Measurements from ENCODE around the gene LRRN4.
A peak's percentile ranks its signal among the peaks of the same experiment; 100 is the strongest.

LRRN4 gene

DNA sequence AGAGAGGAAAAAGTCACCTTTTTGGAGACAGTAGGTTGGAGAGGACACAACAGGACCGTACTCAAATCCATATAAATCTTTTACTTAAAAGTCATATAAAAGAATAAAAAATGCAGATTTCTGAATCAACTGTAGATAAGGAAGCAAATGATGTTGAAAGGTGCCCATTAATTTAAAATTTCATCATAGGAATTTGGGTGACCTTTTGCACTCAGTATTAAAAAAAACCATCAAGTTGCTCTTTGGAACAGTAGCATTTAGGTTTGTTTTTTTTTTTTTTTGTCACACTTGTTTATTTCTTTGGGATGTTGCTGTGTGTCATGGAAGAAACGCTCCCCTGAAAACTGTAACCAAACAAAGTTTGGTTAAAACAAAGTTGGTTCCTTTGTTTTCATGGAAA is 20.9 kb upstream of the LRRN4 start:
- DNase-seq (ENCODE audit: low read depth) = no peak
- TF ChIP-seq, protein P1, sequence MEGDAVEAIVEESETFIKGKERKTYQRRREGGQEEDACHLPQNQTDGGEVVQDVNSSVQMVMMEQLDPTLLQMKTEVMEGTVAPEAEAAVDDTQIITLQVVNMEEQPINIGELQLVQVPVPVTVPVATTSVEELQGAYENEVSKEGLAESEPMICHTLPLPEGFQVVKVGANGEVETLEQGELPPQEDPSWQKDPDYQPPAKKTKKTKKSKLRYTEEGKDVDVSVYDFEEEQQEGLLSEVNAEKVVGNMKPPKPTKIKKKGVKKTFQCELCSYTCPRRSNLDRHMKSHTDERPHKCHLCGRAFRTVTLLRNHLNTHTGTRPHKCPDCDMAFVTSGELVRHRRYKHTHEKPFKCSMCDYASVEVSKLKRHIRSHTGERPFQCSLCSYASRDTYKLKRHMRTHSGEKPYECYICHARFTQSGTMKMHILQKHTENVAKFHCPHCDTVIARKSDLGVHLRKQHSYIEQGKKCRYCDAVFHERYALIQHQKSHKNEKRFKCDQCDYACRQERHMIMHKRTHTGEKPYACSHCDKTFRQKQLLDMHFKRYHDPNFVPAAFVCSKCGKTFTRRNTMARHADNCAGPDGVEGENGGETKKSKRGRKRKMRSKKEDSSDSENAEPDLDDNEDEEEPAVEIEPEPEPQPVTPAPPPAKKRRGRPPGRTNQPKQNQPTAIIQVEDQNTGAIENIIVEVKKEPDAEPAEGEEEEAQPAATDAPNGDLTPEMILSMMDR (conservative IDR thresholded peaks at IDR 0.05; ENCODE audit: low read depth, low read length) = no peak
- no peak overlapping the region for H3K4me3 ChIP-seq (ENCODE audit: low read depth, low read length)

DNA sequence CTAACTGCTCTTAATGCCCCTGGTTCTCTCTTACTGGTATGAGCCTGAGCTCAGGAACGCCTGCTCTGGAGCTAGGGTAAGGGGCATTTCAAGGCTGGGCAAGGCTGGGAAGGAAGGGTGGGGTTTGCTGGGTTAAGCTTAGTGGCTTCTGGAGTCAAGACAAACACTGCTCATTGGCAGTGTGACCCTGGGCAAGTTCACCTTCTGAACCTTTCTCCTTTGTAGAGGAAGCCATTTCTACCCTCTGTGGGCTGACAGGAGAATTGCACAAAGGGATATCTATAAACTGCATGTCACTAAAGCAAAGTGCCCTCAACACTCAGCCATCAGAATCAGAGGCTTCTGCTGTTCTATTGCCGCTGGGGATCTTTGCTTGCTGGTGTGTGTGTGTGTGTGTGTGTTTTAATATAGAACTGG is 20.3 kb upstream of the LRRN4 start:
- TF ChIP-seq, protein P1 (conservative IDR thresholded peaks at IDR 0.05; ENCODE audit: low read depth, low read length) = peak; percentile 60
- DNase-seq (ENCODE audit: low read depth) = peak; percentile 30
- no peak overlapping the region for H3K4me3 ChIP-seq (ENCODE audit: low read depth, low read length)

DNA sequence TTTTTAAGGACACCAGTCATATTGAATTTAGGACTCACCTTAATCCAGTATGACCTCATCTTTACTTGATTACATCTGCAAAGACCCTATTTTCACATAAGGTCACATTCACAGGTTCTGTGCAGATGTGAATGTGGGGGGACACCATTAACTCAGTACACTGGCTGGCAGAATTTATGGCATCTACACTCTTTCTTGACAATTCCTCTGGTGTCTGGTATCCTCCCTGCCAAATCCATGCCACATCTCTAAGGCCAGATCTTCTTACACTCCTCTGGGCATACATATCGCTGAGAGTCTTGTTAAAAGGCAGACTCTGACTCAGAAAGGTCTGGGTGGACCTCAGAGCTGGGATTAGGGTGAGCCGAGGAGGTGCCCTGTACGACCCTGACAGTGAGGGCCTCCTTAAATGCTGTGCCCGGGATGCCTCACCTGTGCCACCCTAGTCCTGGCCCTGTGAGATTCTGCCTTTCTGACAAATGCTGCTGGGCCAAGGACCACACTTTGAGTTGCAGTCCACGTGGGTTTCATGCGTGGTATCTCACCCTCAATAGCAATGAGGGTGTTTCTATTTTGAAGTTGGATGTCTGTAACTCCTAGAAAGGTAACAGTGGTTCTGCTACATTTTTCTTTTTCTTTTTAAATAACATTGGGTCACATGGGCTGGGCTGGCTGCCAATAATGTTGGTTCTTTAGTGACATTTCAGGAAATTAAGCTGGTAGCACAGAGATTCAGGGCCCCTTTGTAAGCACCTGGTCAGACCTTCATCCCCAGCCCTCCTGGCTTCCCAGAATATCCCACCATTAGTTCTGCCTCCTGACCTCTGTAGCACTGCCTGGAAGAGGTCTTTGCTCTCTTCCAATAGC is 17.2 kb upstream of the LRRN4 start:
- no peak overlapping the region for H3K4me3 ChIP-seq (ENCODE audit: low read depth, low read length)
- DNase-seq (ENCODE audit: low read depth) = peak; percentile 21
- TF ChIP-seq, protein P1 (conservative IDR thresholded peaks at IDR 0.05; ENCODE audit: low read depth, low read length) = no peak

DNA sequence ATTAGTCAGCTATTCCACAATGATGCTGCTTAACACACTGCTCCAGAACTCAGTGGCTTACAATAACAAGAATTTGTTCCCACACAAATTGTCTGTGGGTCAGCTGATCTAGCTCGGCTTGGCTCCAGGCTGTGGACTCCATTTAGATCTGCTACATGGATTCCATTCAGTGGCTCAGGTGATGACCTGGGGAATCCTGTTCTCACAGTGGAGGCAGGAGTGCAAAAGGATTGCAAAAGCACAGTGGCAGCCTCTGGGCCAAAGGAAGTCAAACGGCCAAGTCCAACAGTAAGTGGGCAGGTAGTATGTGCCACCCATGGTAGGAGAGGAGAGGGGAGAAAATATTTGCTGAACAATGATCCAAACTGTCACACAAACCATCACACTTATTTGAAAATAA is 15.8 kb upstream of the LRRN4 start:
- H3K4me3 ChIP-seq (ENCODE audit: low read depth, low read length) = no peak overlapping the region
- no peak for DNase-seq (ENCODE audit: low read depth)
- TF ChIP-seq, protein P1 (conservative IDR thresholded peaks at IDR 0.05; ENCODE audit: low read depth, low read length) = no peak

DNA sequence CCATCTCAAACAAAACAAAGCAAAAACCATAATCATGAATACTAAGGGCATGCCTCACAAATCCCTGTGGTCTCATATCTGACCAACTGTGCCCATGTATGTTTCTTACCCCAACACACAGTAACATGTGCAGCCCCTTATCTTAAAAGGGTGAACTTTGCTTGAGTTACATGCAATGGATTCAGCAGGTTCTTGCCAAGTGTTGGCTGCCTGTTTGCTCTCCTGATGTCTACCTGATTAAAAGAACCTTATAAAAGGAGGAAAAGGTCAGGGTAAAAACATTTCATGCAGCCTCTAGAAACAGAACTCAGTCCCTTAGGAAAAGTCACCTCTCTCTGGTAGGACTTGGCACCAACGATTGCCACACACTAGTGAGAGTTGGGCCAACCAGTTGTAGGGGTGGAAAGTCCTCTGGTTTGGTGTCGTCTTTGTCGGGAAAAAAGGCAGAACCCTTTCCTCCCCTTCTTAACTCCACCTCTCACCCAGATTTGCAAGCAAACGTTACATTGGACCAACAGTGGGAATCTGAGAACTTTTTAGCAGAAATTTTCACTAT is 14.0 kb upstream of the LRRN4 start:
- no peak for DNase-seq (ENCODE audit: low read depth)
- H3K4me3 ChIP-seq (ENCODE audit: low read depth, low read length) = no peak overlapping the region
- TF ChIP-seq, protein P1 (conservative IDR thresholded peaks at IDR 0.05; ENCODE audit: low read depth, low read length) = no peak

DNA sequence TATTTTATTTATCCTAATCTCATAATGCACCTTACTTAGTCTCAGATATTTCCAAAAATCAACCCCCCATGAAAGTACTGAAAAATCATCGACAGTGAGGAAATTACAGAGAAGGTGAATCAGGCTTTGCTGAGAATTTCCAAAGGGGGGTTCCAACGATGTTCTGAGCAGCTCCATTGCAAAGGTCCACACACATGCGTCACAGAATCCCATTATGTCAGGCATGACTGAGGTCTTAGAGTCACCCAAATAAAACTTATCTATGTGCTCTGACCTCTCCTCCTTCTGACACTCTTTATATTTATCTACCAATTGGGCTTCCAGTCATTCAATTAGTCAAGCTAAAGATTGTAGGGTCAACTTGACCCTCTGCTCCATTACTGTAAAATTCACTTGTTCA is 12.7 kb upstream of the LRRN4 start:
- no peak overlapping the region for H3K4me3 ChIP-seq (ENCODE audit: low read depth, low read length)
- TF ChIP-seq, protein P1 (conservative IDR thresholded peaks at IDR 0.05; ENCODE audit: low read depth, low read length) = no peak
- DNase-seq (ENCODE audit: low read depth) = no peak
